Measurements from ENCODE around the gene C11orf91.
"Not testable (repeated sequence)": the region's sequence is repeated elsewhere in the genome, so short reads cannot be mapped to it uniquely, and the experiment has no call there.

C11orf91 gene

GRCh38 chr11:33730716-33731115 is 30.1 kb upstream of the C11orf91 start:
- TF ChIP-seq CTCF (IDR thresholded peaks at IDR 0.05; ENCODE audit: borderline replicate concordance, control extremely low read depth, extremely low read depth, insufficient read depth, missing control alignments): no peak
- in situ Hi-C loops (cut with MboI; ENCODE audit: low sequenced_read_pairs, unreplicated experiment): no loop called here
- DNase-seq (ENCODE audit: low spot score): no peak

GRCh38 chr11:33729072-33729664 is 28.5 kb upstream of the C11orf91 start:
- in situ Hi-C loops (cut with MboI; ENCODE audit: low sequenced_read_pairs, unreplicated experiment); DNase-seq (ENCODE audit: low spot score): not testable (repeated sequence)

GRCh38 chr11:33727539-33727938 is 26.9 kb upstream of the C11orf91 start:
- in situ Hi-C loops (cut with MboI; ENCODE audit: low sequenced_read_pairs, unreplicated experiment); DNase-seq (ENCODE audit: low spot score): not testable (repeated sequence)

- TF ChIP-seq CTCF (IDR thresholded peaks at IDR 0.05; ENCODE audit: borderline replicate concordance, control extremely low read depth, extremely low read depth, insufficient read depth, missing control alignments): no peak
- in situ Hi-C loops (cut with MboI; ENCODE audit: low sequenced_read_pairs, unreplicated experiment): no loop called here
- DNase-seq (ENCODE audit: low spot score): no peak
Measured at GRCh38 chr11:33725496-33725895, 24.9 kb upstream of the C11orf91 start.

- no peak for TF ChIP-seq CTCF (IDR thresholded peaks at IDR 0.05; ENCODE audit: borderline replicate concordance, control extremely low read depth, extremely low read depth, insufficient read depth, missing control alignments)
- DNase-seq (ENCODE audit: low spot score): no peak
- in situ Hi-C loops (cut with MboI; ENCODE audit: low sequenced_read_pairs, unreplicated experiment): no loop called here
Measured at GRCh38 chr11:33724644-33725035, 24.0 kb upstream of the C11orf91 start.

- in situ Hi-C loops (cut with MboI; ENCODE audit: low sequenced_read_pairs, unreplicated experiment): no loop called here
- TF ChIP-seq CTCF (IDR thresholded peaks at IDR 0.05; ENCODE audit: borderline replicate concordance, control extremely low read depth, extremely low read depth, insufficient read depth, missing control alignments): no peak
- DNase-seq (ENCODE audit: low spot score): no peak
Measured at GRCh38 chr11:33723238-33723881, 22.7 kb upstream of the C11orf91 start.

GRCh38 chr11:33722590-33723234 is 22.1 kb upstream of the C11orf91 start:
- TF ChIP-seq CTCF (IDR thresholded peaks at IDR 0.05; ENCODE audit: borderline replicate concordance, control extremely low read depth, extremely low read depth, insufficient read depth, missing control alignments): no peak
- in situ Hi-C loops (cut with MboI; ENCODE audit: low sequenced_read_pairs, unreplicated experiment): no loop called here
- DNase-seq (ENCODE audit: low spot score): peak; percentile 65

Data from GM13976 (cell line).